HEK293 (cell line): ENCODE measurements around the gene TRPV2.
"Not testable (repeated sequence)": the region's sequence is repeated elsewhere in the genome, so short reads cannot be mapped to it uniquely, and the experiment has no call there.

Source experiments
- CTCF ChIA-PET: fragments of 350-600 bp; formaldehyde crosslinking; extraction: SDS; loops from one replicate; lab custom pipeline; 2021; ENCODE audit warnings: antibody characterized with exemption; lab: Yijun Ruan, JAX
- POLR2A ChIA-PET: fragments of 300-600 bp; formaldehyde crosslinking; extraction: SDS; loops from one replicate; lab custom pipeline; 2020; ENCODE audit warnings: antibody characterized with exemption, inconsistent platforms; lab: Yijun Ruan, JAX
- H3K27ac ChIP-seq: fragments of 200-500 bp; sonication (Bioruptor generic); 2 replicates; pipeline ENCODE4 v1.5.1; 2014; ENCODE audit warnings: low read depth, low read length, control low read depth, inconsistent platforms; ENCODE audit errors: extremely low read depth
- H3K36me3 ChIP-seq, 2 experiments: fragments of 200-500 bp in 1 of 2; sonication (Bioruptor generic) in 1 of 2; 1 replicate in 1 of 2; 2 replicates in 1 of 2; pipeline ENCODE4 v1.5.1; 2014 to 2017; ENCODE audit warnings: inconsistent platforms in 2 of 2, low read length in 2 of 2; ENCODE audit not compliant: control insufficient read depth in 2 of 2, insufficient read depth in 1 of 2
- H3K4me1 ChIP-seq: fragments of 200-500 bp; sonication (Bioruptor generic); 2 replicates; pipeline ENCODE4 v1.5.1; 2014; ENCODE audit warnings: mild to moderate bottlenecking, low read length, inconsistent platforms; ENCODE audit not compliant: control insufficient read depth, insufficient read depth
- H3K4me3 ChIP-seq: 2 replicates; pipeline ENCODE4 v1.5.1; 2011; ENCODE audit warnings: low read depth, mild to moderate bottlenecking, control low read depth, low read length, moderate library complexity
- H3K9me3 ChIP-seq: fragments of 200-500 bp; sonication (Bioruptor generic); 2 replicates; pipeline ENCODE4 v1.5.1; 2014; ENCODE audit warnings: low read depth, low read length, inconsistent platforms; ENCODE audit not compliant: control insufficient read depth, insufficient read depth
- KLF10 ChIP-seq: fragments of 450-650 bp; IDR thresholded peaks from 2 replicates; pipeline ENCODE4 v1.5.1; 2018; ENCODE audit warnings: missing biosample characterization, mild to moderate bottlenecking, missing genetic modification characterization
- PRDM1 ChIP-seq: fragments of 450-650 bp; formaldehyde crosslinking; IDR thresholded peaks from 2 replicates; pipeline ENCODE4; 2016; ENCODE audit warnings: missing biosample characterization, missing genetic modification characterization
- ZFP3 ChIP-seq: fragments of 450-650 bp; formaldehyde crosslinking; IDR thresholded peaks from 2 replicates; pipeline ENCODE4 v1.5.1; 2016; ENCODE audit warnings: low read depth, missing biosample characterization, missing genetic modification characterization
- ZNF121 ChIP-seq: fragments of 450-650 bp; formaldehyde crosslinking; IDR thresholded peaks from 2 replicates; pipeline ENCODE4 v1.5.1; 2016; ENCODE audit warnings: missing biosample characterization, missing genetic modification characterization
- ZNF157 ChIP-seq: fragments of 450-650 bp; formaldehyde crosslinking; IDR thresholded peaks from 2 replicates; pipeline ENCODE4 v1.5.1; 2016; ENCODE audit warnings: missing biosample characterization, missing genetic modification characterization
- ZNF223 ChIP-seq: fragments of 450-650 bp; formaldehyde crosslinking; IDR thresholded peaks from 2 replicates; pipeline ENCODE4 v1.5.1; 2016; ENCODE audit warnings: missing biosample characterization, missing genetic modification characterization
- ZNF311 ChIP-seq: fragments of 450-650 bp; formaldehyde crosslinking; IDR thresholded peaks from 2 replicates; pipeline ENCODE4 v1.5.1; 2017; ENCODE audit warnings: missing biosample characterization, missing genetic modification characterization, borderline replicate concordance
- ZNF426 ChIP-seq: fragments of 450-650 bp; formaldehyde crosslinking; IDR thresholded peaks from 2 replicates; pipeline ENCODE4 v1.5.1; 2017; ENCODE audit warnings: missing biosample characterization, missing genetic modification characterization, mild to moderate bottlenecking, inconsistent platforms, moderate library complexity
- ZNF433 ChIP-seq: fragments of 450-650 bp; formaldehyde crosslinking; IDR thresholded peaks from 2 replicates; pipeline ENCODE4 v1.5.1; 2016; ENCODE audit warnings: missing biosample characterization, missing genetic modification characterization, low read depth
- ZNF548 ChIP-seq: fragments of 450-650 bp; formaldehyde crosslinking; IDR thresholded peaks from 2 replicates; pipeline ENCODE4 v1.5.1; 2016; ENCODE audit warnings: missing biosample characterization, missing genetic modification characterization
- ZNF558 ChIP-seq: fragments of 450-650 bp; formaldehyde crosslinking; IDR thresholded peaks from 2 replicates; pipeline ENCODE4 v1.5.1; 2016; ENCODE audit warnings: missing biosample characterization, missing genetic modification characterization
- ZNF600 ChIP-seq: fragments of 450-650 bp; formaldehyde crosslinking; IDR thresholded peaks from 2 replicates; pipeline ENCODE4 v1.5.1; 2016; ENCODE audit warnings: missing biosample characterization, missing genetic modification characterization
- ZNF626 ChIP-seq: fragments of 450-650 bp; sonication (Bioruptor Pico); formaldehyde crosslinking; IDR thresholded peaks from 2 replicates; pipeline ENCODE4 v1.5.1; 2018; ENCODE audit warnings: missing biosample characterization, missing genetic modification characterization, inconsistent platforms
- ZNF670 ChIP-seq: fragments of 450-650 bp; formaldehyde crosslinking; IDR thresholded peaks from 2 replicates; pipeline ENCODE4 v1.5.1; 2016; ENCODE audit warnings: missing biosample characterization, missing genetic modification characterization, low read depth
- TF ChIP-seq, protein P1 (sequence below): fragments of 450-650 bp; formaldehyde crosslinking; IDR thresholded peaks from 2 replicates; pipeline ENCODE4 v1.5.1; 2016; ENCODE audit warnings: missing biosample characterization, missing genetic modification characterization, borderline replicate concordance
- TF ChIP-seq, protein P2 (sequence below): fragments of 450-650 bp; formaldehyde crosslinking; IDR thresholded peaks from 2 replicates; pipeline ENCODE4 v1.5.1; 2017; ENCODE audit warnings: missing biosample characterization, mild to moderate bottlenecking, missing genetic modification characterization, moderate library complexity

The TRPV2 gene

DNA sequence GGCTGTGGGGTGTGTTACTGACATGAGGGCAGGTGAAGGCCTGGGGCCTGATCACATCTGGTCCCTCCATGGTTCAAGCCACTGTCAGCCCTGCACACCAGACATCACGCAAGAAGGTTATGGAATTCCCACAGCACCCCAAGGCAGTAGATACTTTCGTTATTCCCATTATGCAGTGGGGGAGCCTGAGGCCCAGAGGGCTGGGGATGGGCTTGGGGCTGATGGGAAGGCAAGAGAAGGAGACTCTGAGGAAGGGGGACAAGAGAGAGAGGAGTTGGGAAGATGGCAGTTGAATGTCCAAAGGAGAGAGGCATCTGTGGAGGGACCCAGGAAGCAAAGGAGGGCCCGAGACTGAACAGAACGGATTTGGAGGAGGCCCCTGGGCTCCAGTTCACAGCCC, 34.7 kb downstream of the TRPV2 start:
- POLR2A ChIA-PET = interaction anchor here (3.4 kb wide), 1 partner anchor 11 kb away, joined by 17 read pairs; no protein-coding TSS in a partner anchor
- Histone ChIP-seq H3K9me3 (no peaks in the 10 kb centered on the region), H3K4me1 (no peaks in the 10 kb centered on the region), H3K27ac (no peak overlapping the region), H3K4me3 (no peak overlapping the region), H3K36me3 (peaks cover 12 to 41% of the 10 kb centered on the region in 2 experiments; a peak in 2 of 3 replicates)
- CTCF ChIA-PET = interaction anchor here (1.0 to 6.6 kb wide), 4 partner anchors 63 to 86 kb away, joined by 3 to 261 read pairs (median 8); no protein-coding TSS in a partner anchor
- TF ChIP-seq KLF10 (tag by site-specific recombination) (no peak), ZNF626 (tag by site-specific recombination) (no peak), PRDM1 (tag by site-specific recombination) (no peak), ZNF600 (tag by site-specific recombination) (peak; percentile 55; the same call in 1 of the 2 replicates), ZNF558 (tag by site-specific recombination) (no peak)
- TF ChIP-seq, protein P1, sequence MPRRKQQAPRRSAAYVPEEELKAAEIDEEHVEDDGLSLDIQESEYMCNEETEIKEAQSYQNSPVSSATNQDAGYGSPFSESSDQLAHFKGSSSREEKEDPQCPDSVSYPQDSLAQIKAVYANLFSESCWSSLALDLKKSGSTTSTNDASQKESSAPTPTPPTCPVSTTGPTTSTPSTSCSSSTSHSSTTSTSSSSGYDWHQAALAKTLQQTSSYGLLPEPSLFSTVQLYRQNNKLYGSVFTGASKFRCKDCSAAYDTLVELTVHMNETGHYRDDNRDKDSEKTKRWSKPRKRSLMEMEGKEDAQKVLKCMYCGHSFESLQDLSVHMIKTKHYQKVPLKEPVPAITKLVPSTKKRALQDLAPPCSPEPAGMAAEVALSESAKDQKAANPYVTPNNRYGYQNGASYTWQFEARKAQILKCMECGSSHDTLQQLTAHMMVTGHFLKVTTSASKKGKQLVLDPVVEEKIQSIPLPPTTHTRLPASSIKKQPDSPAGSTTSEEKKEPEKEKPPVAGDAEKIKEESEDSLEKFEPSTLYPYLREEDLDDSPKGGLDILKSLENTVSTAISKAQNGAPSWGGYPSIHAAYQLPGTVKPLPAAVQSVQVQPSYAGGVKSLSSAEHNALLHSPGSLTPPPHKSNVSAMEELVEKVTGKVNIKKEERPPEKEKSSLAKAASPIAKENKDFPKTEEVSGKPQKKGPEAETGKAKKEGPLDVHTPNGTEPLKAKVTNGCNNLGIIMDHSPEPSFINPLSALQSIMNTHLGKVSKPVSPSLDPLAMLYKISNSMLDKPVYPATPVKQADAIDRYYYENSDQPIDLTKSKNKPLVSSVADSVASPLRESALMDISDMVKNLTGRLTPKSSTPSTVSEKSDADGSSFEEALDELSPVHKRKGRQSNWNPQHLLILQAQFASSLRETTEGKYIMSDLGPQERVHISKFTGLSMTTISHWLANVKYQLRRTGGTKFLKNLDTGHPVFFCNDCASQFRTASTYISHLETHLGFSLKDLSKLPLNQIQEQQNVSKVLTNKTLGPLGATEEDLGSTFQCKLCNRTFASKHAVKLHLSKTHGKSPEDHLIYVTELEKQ (tag by site-specific recombination) = no peak

DNA sequence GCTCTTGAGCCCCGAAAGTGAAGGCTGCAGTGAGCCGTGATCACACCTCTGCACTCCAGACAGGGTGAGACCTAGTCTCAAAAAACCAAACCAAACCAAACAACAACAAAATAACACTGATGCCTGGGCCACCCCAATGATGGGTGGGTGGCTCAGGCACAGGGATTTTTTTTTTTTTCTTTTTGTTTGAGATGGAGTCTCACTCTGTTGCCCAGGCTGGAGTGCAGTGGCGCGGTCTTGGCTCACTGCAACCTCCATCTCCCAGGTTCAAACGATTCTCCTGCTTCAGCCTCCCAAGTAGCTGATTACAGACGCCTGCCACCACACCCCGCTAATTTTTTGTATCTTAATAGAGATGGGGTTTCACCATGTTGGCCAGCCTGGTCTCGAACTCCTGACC, 36.9 kb downstream of the TRPV2 start:
- CTCF ChIA-PET = interaction anchor here (0.6 to 6.6 kb wide), 27 partner anchors 8 to 428 kb away, joined by 3 to 261 read pairs (median 9); partner anchors contain the start of gene TRPV2

DNA sequence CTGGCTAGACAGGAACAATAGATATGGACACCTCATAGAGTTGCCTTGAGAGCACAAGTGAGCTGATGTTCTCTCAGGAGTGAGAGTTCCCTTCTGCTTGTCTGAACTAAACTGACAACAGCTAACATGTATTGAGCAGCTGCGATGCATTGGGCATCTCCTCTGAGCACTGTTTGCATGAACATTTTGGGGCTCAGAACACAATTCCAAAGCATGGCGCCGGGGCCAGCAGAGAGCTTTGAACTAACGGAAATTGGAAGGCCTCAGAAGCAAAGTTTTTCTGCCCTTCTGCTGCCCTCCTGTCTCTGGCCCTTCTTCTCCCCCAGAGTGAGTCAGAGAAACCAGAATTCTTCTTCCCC, 38.1 kb downstream of the TRPV2 start:
- POLR2A ChIA-PET = interaction anchor here (1.1 to 1.9 kb wide), 2 partner anchors 15 to 68 kb away, joined by 4 to 9 read pairs; no protein-coding TSS in a partner anchor
- Histone ChIP-seq H3K9me3 (no peaks in the 10 kb centered on the region), H3K27ac (no peak overlapping the region), H3K4me1 (no peaks in the 10 kb centered on the region), H3K36me3 (peaks cover 0 to 11% of the 10 kb centered on the region in 2 experiments; a peak in 2 of 3 replicates), H3K4me3 (no peak overlapping the region)
- CTCF ChIA-PET = interaction anchor here (0.6 to 6.6 kb wide), 37 partner anchors 9 to 1583 kb away, joined by 3 to 261 read pairs (median 9); partner anchors contain the start of gene TRPV2
- no peak for TF ChIP-seq ZNF433
- TF ChIP-seq ZFP3 = no peak
- no peak for TF ChIP-seq ZNF670
- no peak for TF ChIP-seq ZNF311 (tag by site-specific recombination)
- no peak for TF ChIP-seq ZNF426 (tag by site-specific recombination)
- 0 out of 2 replicates have a peak, but pooled peaks have one; percentile 1 for TF ChIP-seq ZNF548 (tag by site-specific recombination)
- TF ChIP-seq, protein P2, sequence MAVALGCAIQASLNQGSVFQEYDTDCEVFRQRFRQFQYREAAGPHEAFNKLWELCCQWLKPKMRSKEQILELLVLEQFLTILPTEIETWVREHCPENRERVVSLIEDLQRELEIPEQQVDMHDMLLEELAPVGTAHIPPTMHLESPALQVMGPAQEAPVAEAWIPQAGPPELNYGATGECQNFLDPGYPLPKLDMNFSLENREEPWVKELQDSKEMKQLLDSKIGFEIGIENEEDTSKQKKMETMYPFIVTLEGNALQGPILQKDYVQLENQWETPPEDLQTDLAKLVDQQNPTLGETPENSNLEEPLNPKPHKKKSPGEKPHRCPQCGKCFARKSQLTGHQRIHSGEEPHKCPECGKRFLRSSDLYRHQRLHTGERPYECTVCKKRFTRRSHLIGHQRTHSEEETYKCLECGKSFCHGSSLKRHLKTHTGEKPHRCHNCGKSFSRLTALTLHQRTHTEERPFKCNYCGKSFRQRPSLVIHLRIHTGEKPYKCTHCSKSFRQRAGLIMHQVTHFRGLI = no peak
- 0 out of 2 replicates have a peak, but pooled peaks have one; percentile 1 for TF ChIP-seq ZNF157 (tag by site-specific recombination)

More for the DNA sequence above, 36.9 kb downstream of the TRPV2 start:
- TF ChIP-seq ZNF223 = peak; percentile 72; the same call in 1 of the 2 replicates
- TF ChIP-seq ZNF121 (tag by site-specific recombination) = peak; percentile 58; the same call in 1 of the 2 replicates
- not testable (repeated sequence) for H3K4me1 ChIP-seq, H3K27ac ChIP-seq, H3K9me3 ChIP-seq, H3K4me3 ChIP-seq
- POLR2A ChIA-PET = interaction anchor here (0.6 to 3.4 kb wide), 4 partner anchors 13 to 98 kb away, joined by 3 to 17 read pairs (median 6); partner anchors contain the start of gene UBB
- peaks cover 3 to 23% of the 10 kb centered on the region in 2 experiments; a peak in 2 of 3 replicates for H3K36me3 ChIP-seq
